ENCODE measurements around the gene LZTS2.

The LZTS2 gene

GRCh38 chr10:100979791-100980272, 19.8 kb upstream of the LZTS2 start:
- ATAC-seq, result no peak

GRCh38 chr10:100980311-100980710, 19.3 kb upstream of the LZTS2 start:
- ATAC-seq, result no peak

- no peak for ATAC-seq
Observed at GRCh38 chr10:100980711-100981110, 18.9 kb upstream of the LZTS2 start.

GRCh38 chr10:100981178-100981772, 18.3 kb upstream of the LZTS2 start:
- ATAC-seq, result no peak

- ATAC-seq, result no peak
Observed at GRCh38 chr10:100982916-100983830, 16.4 kb upstream of the LZTS2 start.

- no peak for ATAC-seq
Observed at GRCh38 chr10:100983868-100984671, 15.5 kb upstream of the LZTS2 start.

GRCh38 chr10:100984672-100985177, 14.9 kb upstream of the LZTS2 start:
- ATAC-seq, result no peak

- no peak for ATAC-seq
Observed at GRCh38 chr10:100985336-100985735, 14.3 kb upstream of the LZTS2 start.

GRCh38 chr10:100986623-100986951, 13.0 kb upstream of the LZTS2 start:
- ATAC-seq, result no peak

GRCh38 chr10:100986952-100987684, 12.5 kb upstream of the LZTS2 start, which contains the start of the genes MRPL43 and TWNK:
Gene MRPL43 (minus strand): TSS chr10:100987497. CDS start chr10:100987443, 54 bp downstream.
Gene TWNK (plus strand): TSS chr10:100987543. CDS start chr10:100988211, 668 bp downstream.
- ATAC-seq, result peak; percentile 94 to 97

GRCh38 chr10:100987685-100988049, 11.9 kb upstream of the LZTS2 start:
- peak; percentile 15 to 23 for ATAC-seq

- no peak for ATAC-seq
Observed at GRCh38 chr10:100988166-100988565, 11.4 kb upstream of the LZTS2 start.

- ATAC-seq, result no peak
Observed at GRCh38 chr10:100989088-100989487, 10.5 kb upstream of the LZTS2 start.

GRCh38 chr10:100993986-100994708, 5.5 kb upstream of the LZTS2 start:
- ATAC-seq, result no peak

GRCh38 chr10:100995181-100995580, 4.4 kb upstream of the LZTS2 start:
- no peak for ATAC-seq

- peak; percentile 14 to 15 for ATAC-seq
Observed at GRCh38 chr10:100996678-100997359, 2.8 kb upstream of the LZTS2 start.

GRCh38 chr10:100997360-100998182, 2.0 kb upstream of the LZTS2 start:
- ATAC-seq, result peak; percentile 50 to 62

GRCh38 chr10:100998183-100998990, 1.2 kb upstream of the LZTS2 start:
- peak; percentile 21 to 45 for ATAC-seq

Data from activated CD4-positive, CD25-positive, alpha-beta regulatory T cell treated with anti-CD3 and anti-CD28 coated beads, Interleukin-2, amount 50 U/mL, for 24 hours (primary cell).